Measurements from ENCODE around the gene GFAP. TPM values are rescaled to one million over a fixed set of nuclear protein-coding genes. Genes with fewer than 3 reads are reported as not detected.

Gene GFAP
- total and polyA plus RNA-seq, 4 donors: 0.24 to 0.42 (median 0.33) TPM; not detected in 1

- Histone ChIP-seq H3K9ac (ENCODE audit: low read depth in 1 of 2, low read length in 2 of 2) (peak overlapping the region; percentile 39 to 93), H3K9me3 (ENCODE audit: control insufficient read depth in 4 of 4, low read length in 3 of 4) (no peaks in the 10 kb centered on the region), H3K36me3 (ENCODE audit: control insufficient read depth in 4 of 4, insufficient read depth in 3 of 4, low read depth in 1 of 4, low read length in 3 of 4) (peaks cover 0 to 9% (median 6%) of the 10 kb centered on the region in 4 donors), H3K4me1 (ENCODE audit: control insufficient read depth in 4 of 4, insufficient read depth in 4 of 4, low read length in 3 of 4) (peaks cover 3 to 20% (median 19%) of the 10 kb centered on the region in 4 donors), H3K4me3 (ENCODE audit: low read depth in 1 of 3, low read length in 3 of 3) (peak overlapping the region; percentile 73 to 100 (median 80)), H3K27me3 (ENCODE audit: control insufficient read depth in 4 of 4, insufficient read depth in 4 of 4, low read length in 3 of 4) (no peaks in the 10 kb centered on the region), H3K27ac (ENCODE audit: low read depth in 1 of 2, low read length in 2 of 2) (peak overlapping the region; percentile 98 to 99)
- TF ChIP-seq HNF4A (conservative IDR thresholded peaks at IDR 0.05) (no peak), CTCF (IDR thresholded peaks at IDR 0.05; ENCODE audit: low read depth, low read length, missing input control) (no peak), FOXA2 (IDR thresholded peaks at IDR 0.05) (no peak), RXRA (IDR thresholded peaks at IDR 0.05) (no peak), TAF1 (conservative IDR thresholded peaks at IDR 0.05) (no peak), EGR1 (IDR thresholded peaks at IDR 0.05; ENCODE audit: low read depth in 2 of 2) (no peak), FOXA1 (IDR thresholded peaks at IDR 0.05) (no peak), HNF4G (IDR thresholded peaks at IDR 0.05) (no peak)
- TF ChIP-seq, protein P1, sequence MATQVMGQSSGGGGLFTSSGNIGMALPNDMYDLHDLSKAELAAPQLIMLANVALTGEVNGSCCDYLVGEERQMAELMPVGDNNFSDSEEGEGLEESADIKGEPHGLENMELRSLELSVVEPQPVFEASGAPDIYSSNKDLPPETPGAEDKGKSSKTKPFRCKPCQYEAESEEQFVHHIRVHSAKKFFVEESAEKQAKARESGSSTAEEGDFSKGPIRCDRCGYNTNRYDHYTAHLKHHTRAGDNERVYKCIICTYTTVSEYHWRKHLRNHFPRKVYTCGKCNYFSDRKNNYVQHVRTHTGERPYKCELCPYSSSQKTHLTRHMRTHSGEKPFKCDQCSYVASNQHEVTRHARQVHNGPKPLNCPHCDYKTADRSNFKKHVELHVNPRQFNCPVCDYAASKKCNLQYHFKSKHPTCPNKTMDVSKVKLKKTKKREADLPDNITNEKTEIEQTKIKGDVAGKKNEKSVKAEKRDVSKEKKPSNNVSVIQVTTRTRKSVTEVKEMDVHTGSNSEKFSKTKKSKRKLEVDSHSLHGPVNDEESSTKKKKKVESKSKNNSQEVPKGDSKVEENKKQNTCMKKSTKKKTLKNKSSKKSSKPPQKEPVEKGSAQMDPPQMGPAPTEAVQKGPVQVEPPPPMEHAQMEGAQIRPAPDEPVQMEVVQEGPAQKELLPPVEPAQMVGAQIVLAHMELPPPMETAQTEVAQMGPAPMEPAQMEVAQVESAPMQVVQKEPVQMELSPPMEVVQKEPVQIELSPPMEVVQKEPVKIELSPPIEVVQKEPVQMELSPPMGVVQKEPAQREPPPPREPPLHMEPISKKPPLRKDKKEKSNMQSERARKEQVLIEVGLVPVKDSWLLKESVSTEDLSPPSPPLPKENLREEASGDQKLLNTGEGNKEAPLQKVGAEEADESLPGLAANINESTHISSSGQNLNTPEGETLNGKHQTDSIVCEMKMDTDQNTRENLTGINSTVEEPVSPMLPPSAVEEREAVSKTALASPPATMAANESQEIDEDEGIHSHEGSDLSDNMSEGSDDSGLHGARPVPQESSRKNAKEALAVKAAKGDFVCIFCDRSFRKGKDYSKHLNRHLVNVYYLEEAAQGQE (IDR thresholded peaks at IDR 0.05): no peak
- TF ChIP-seq, protein P2, sequence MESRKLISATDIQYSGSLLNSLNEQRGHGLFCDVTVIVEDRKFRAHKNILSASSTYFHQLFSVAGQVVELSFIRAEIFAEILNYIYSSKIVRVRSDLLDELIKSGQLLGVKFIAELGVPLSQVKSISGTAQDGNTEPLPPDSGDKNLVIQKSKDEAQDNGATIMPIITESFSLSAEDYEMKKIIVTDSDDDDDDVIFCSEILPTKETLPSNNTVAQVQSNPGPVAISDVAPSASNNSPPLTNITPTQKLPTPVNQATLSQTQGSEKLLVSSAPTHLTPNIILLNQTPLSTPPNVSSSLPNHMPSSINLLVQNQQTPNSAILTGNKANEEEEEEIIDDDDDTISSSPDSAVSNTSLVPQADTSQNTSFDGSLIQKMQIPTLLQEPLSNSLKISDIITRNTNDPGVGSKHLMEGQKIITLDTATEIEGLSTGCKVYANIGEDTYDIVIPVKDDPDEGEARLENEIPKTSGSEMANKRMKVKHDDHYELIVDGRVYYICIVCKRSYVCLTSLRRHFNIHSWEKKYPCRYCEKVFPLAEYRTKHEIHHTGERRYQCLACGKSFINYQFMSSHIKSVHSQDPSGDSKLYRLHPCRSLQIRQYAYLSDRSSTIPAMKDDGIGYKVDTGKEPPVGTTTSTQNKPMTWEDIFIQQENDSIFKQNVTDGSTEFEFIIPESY (IDR thresholded peaks at IDR 0.05): no peak
- no peak for DNase-seq (ENCODE audit: low spot score)
- 0% methylated on average over 7 of the region's 7 CpGs for WGBS
Observed at GRCh38 chr17:44898768-44899073, 16.6 kb downstream of the GFAP start.

GRCh38 chr17:44894642-44895041 is 20.7 kb downstream of the GFAP start:
- Histone ChIP-seq H3K9me3 (ENCODE audit: control insufficient read depth in 4 of 4, low read length in 3 of 4) (no peaks in the 10 kb centered on the region), H3K27ac (ENCODE audit: low read depth in 1 of 2, low read length in 2 of 2) (no peak overlapping the region), H3K9ac (ENCODE audit: low read depth in 1 of 2, low read length in 2 of 2) (no peak overlapping the region), H3K36me3 (ENCODE audit: control insufficient read depth in 4 of 4, insufficient read depth in 3 of 4, low read depth in 1 of 4, low read length in 3 of 4) (peaks cover 0 to 21% (median 14%) of the 10 kb centered on the region in 4 donors), H3K27me3 (ENCODE audit: control insufficient read depth in 4 of 4, insufficient read depth in 4 of 4, low read length in 3 of 4) (no peaks in the 10 kb centered on the region), H3K4me3 (ENCODE audit: low read depth in 1 of 3, low read length in 3 of 3) (no peak overlapping the region), H3K4me1 (ENCODE audit: control insufficient read depth in 4 of 4, insufficient read depth in 4 of 4, low read length in 3 of 4) (peaks cover 2 to 13% (median 12%) of the 10 kb centered on the region in 4 donors)
- 96% methylated on average over 4 of the region's 4 CpGs for WGBS
- DNase-seq (ENCODE audit: low spot score): no peak
- TF ChIP-seq SP1 (IDR thresholded peaks at IDR 0.05): no peak
- no peak for TF ChIP-seq FOXA1 (IDR thresholded peaks at IDR 0.05)
- TF ChIP-seq TAF1 (conservative IDR thresholded peaks at IDR 0.05): no peak
- TF ChIP-seq RXRA (IDR thresholded peaks at IDR 0.05): no peak
- no peak for TF ChIP-seq RAD21 (IDR thresholded peaks at IDR 0.05)
- no peak for TF ChIP-seq FOXA2 (IDR thresholded peaks at IDR 0.05)
- no peak for TF ChIP-seq JUND (IDR thresholded peaks at IDR 0.05)
- TF ChIP-seq, protein P3, sequence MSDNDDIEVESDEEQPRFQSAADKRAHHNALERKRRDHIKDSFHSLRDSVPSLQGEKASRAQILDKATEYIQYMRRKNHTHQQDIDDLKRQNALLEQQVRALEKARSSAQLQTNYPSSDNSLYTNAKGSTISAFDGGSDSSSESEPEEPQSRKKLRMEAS (IDR thresholded peaks at IDR 0.05): no peak

Measured in liver (tissue), 9 donors.